OCI-LY3 (cell line): ENCODE measurements around the gene NCAPG.

Source experiments
- EZH2phosphoT487 ChIP-seq: fragments of 200-600 bp; shearing (Covaris generic); IDR thresholded peaks from 2 replicates; pipeline ENCODE4 v1.6.1; 2018; ENCODE audit warnings: antibody characterized with exemption, mixed run types, low read depth
- TF ChIP-seq, protein P1 (sequence below): fragments of 200-600, 300-600 bp; sonication (generic); IDR thresholded peaks from 2 replicates; pipeline ENCODE4 v1.5.1; 2014; ENCODE audit warnings: antibody characterized with exemption, low read length, low read depth

DNA sequence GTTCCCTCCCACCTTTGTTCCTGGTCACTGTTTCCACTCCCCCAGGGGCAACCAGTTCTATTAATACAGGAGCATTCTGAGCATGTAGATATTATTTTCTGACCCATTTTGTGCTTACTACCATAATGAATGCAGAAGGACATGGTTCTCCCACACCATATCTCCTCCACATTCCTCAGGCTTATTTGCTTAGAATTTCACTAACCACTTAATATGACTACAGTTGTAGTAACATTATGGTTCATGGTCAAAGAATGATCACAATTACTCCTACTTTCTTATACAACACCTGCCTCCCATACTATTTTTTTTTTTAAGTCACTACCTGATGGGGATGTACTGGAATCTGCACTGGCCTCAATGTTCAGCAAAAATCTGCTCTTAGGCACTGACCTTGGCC is 21.8 kb upstream of the NCAPG start:
- TF ChIP-seq, protein P1, sequence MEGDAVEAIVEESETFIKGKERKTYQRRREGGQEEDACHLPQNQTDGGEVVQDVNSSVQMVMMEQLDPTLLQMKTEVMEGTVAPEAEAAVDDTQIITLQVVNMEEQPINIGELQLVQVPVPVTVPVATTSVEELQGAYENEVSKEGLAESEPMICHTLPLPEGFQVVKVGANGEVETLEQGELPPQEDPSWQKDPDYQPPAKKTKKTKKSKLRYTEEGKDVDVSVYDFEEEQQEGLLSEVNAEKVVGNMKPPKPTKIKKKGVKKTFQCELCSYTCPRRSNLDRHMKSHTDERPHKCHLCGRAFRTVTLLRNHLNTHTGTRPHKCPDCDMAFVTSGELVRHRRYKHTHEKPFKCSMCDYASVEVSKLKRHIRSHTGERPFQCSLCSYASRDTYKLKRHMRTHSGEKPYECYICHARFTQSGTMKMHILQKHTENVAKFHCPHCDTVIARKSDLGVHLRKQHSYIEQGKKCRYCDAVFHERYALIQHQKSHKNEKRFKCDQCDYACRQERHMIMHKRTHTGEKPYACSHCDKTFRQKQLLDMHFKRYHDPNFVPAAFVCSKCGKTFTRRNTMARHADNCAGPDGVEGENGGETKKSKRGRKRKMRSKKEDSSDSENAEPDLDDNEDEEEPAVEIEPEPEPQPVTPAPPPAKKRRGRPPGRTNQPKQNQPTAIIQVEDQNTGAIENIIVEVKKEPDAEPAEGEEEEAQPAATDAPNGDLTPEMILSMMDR = no peak
- TF ChIP-seq EZH2phosphoT487 = no peak
